GM18907 (cell line): ENCODE data around the gene TIAM2.
A peak's percentile ranks its signal among the peaks of the same experiment; 100 is the strongest.
"Not testable (repeated sequence)": the region's sequence is repeated elsewhere in the genome, so short reads cannot be mapped to it uniquely, and the experiment has no call there.

ENCODE experiments used
- ATAC-seq: cut with Tn5 transposase; IDR thresholded peaks from one replicate; pipeline ENCODE4 v1.9.1; 2021; ENCODE audit warnings: mild to moderate bottlenecking, moderate library complexity; ENCODE audit not compliant: unreplicated experiment

TIAM2 gene

DNA sequence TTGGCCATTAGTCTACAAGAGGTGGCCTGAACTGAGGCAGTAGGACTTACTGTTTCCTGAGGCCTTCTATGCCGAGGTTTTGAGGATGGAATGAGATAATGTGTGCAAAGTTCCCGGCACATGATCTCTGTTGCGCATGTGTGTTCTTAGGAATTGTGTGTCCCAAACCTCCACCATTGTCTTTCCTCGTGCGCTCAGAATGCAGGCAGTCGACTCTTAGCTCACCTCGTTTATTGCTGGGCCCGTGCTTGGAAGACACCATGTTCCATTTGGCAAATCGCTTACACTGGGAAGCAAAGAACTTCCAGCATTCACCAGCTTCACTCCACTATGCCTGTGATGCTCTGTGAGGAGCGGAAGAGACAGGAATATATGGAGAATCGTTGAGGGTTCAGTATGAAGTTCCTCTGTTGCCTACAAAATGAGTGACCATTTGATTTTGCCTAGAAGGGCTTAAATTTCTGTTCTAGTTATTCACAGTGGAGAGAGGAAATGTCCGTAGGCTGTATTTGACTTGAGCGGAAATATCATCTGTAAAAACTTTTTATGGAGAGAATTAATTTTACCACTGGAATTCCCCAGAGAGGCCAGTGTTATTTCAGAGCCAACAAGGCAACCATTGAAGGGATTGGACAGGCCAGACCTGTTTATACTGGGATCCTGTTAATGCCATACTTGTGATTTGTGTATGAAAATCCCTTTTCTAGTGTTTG, 193.0 kb downstream of the TIAM2 start:
- ATAC-seq = no peak

DNA sequence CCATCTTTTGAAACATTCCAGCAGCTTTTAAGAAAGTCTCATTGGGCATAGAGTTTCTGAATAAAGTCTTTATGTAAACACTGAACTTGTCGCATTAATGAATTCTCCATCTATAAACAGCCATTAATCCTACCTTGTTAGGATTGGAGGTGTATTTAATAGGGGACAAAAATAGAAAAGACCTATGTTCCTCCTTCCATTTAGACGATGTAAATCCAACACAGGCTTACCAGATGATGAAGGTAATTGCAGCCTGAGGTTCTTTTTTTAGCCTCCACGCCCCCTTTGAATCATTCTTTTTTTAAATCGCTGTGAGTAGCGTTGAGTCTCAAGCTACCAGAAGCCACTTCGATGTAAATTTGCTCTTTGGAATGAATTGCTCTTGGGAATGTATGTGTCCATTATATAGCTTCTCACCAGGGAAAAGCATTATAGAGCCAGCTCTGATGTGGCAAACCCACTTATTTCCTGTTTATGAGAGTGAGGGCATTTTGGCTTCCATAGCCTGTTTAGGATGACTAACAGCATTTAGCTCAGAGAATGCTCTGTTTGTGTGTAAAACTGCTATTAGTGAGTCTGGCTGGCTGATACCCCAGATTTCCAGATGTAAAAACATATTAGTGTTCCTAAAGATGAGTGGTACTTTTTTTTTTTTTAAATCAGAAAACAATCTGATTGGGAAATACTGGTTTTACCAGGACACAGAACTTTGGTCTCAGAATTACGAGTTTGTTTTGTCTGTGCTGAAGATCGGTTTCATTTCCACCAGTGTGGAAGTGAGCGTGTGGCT, 193.8 kb downstream of the TIAM2 start:
- ATAC-seq = no peak

- no peak for ATAC-seq
Observed at GRCh38 chr6:155190677-155191076, 195.6 kb downstream of the TIAM2 start.

- no peak for ATAC-seq
Observed at GRCh38 chr6:155193526-155193925, 198.4 kb downstream of the TIAM2 start.

- ATAC-seq = no peak
Observed at GRCh38 chr6:155194399-155194798, 199.3 kb downstream of the TIAM2 start.

GRCh38 chr6:155195903-155196302, 200.8 kb downstream of the TIAM2 start:
- ATAC-seq = no peak

DNA sequence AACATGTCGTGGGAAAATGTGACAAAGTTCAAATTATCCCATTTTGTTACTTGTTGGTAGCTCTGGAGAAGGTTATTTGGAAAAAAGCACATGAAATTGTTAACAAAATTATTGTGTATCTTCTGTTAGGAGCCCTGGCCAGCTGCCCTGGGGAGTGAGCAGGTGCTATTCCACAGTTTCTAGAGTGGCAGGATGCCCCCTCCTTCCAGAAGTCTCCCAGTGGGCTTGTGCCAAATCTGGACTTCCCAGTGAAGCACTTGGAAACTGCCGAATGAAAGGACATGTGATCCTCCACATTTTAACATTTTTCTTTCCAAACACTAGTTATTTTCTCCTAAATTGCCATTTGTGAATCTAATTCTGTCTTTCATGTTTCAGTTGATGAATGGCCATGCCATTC, 201.8 kb downstream of the TIAM2 start:
- ATAC-seq = no peak

- ATAC-seq = no peak
Observed at GRCh38 chr6:155197932-155198331, 202.8 kb downstream of the TIAM2 start.

DNA sequence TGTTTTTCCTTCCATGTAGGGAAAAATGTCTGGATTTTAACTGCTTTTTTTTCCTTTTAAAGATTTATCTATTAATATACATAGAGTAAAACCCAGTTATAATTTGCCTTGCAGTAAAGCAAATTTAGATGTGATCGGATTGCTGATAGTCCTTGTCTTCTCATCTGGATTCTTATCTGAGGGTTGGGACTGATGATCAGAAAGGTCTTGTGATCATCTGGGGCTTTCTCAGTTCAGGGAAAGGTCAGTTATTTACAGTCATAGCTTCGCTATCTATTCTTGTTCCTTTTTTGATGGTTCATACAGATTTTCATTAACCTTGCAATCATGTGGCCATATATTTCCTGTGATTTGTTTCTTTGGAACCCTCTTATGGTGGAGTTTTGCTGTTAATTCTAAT, 204.9 kb downstream of the TIAM2 start:
- ATAC-seq = peak; percentile 68

- peak; percentile 44 for ATAC-seq
Observed at GRCh38 chr6:155201461-155202226, 206.5 kb downstream of the TIAM2 start.

DNA sequence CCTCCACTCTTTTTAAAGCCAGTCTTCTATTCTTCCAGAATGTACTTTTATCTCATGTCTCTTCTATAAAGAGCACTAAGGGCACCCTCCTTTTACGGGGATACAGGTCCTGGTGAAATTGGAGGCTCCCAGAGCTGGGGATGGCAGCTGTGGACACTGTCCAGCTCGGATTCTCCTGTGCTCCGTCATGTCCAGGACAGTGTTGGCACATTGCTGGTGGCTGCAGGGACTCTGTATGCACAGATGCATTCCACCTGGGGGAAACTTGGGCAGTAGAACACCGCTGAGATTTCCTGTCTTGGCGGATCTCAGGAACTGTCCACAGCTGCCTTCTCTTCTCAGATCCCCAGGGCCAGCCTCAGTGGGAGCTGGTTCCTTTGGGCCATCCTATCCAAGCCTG, 212.1 kb downstream of the TIAM2 start:
- no peak for ATAC-seq

DNA sequence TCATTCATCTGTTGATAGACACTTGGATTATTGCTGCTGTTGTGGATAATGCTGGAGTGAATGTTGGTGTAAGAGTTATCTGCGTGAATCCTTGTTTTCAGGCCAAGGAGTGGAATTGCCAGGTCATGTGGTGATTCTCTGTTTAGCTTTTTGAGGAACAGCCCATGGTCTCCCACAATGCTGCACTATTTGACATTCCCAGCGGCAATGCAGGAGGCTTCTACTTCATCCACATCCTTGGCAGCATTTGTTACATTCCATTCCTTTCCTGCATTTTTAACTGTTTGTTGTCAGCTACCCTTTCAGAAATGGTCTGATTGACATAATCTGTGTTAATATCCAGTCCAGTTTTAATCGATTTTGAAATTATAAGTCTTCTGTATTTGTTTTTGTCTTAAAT, 217.0 kb downstream of the TIAM2 start:
- no peak for ATAC-seq

- no peak for ATAC-seq
Observed at GRCh38 chr6:155212616-155213380, 217.7 kb downstream of the TIAM2 start.

GRCh38 chr6:155213611-155214372, 218.7 kb downstream of the TIAM2 start:
- ATAC-seq = no peak

DNA sequence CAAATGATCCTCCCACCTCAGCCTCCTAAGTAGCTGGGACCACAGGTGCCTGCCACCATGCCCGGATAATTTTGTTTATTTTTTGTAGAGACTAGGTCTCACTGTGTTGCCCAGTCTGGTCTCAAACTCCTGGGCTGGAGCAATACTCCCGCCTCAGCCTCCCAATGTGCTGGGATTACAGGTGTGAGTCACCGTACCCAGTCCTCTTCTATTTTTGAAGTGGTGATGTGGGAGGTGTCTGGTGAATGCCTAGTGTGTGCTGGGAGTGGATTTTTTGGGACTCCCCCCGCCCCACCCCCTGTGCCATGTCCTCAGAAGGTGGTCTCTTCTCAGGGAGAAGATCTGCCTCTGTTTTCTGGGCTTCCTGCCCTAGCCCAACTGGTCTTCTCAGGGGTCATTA, 220.8 kb downstream of the TIAM2 start:
- no peak for ATAC-seq

DNA sequence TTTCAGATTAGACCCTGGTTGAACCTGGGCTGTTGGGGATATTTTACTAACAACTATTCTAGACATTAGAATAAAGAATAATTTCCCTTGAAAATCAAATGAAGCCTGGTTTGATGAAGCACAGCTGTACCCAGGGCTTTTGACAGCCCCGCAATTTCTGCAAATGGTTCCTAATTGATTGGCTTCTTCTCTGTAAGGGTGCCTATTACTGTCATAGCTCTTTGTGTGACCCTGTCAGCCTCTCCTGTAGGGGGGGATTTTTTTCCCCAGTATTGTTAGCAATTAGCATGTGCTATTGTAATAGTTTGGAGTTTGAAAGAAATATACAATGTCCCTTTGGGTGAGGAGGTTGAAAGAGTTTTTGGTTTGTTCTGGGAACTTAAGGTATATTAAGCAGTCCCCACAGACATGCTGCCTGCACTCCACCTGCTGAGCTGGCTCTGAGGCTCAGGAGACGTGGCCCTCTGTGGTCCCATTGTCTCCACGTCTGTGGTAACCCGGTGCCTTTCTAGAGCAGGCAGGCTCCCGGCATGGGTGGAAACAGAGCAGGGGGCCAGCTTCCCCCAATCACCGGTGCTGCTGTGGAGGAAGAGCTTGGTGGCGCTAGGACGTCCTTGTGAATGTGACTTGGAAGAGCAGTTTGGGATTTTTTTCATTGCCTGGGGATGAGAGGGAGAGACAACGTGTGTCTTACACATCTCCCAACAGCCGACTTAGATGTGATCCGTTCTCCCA, 221.4 kb downstream of the TIAM2 start:
- ATAC-seq = no peak

DNA sequence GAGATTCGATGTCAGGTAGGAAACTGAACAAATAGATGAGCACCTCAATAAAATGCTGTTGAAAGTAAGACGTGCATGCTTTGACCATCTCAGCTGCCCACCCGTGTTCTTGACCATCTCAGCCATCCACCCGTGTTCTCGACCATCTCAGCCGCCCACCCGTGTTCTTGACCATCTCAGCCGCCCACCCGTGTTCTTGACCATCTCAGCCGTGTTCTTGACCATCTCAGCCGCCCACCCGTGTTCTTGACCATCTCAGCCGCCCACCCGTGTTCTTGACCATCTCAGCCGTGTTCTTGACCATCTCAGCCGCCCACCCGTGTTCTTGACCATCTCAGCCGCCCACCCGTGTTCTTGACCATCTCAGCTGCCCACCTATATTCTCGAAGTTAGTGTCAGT, 223.6 kb downstream of the TIAM2 start:
- not testable (repeated sequence) for ATAC-seq

DNA sequence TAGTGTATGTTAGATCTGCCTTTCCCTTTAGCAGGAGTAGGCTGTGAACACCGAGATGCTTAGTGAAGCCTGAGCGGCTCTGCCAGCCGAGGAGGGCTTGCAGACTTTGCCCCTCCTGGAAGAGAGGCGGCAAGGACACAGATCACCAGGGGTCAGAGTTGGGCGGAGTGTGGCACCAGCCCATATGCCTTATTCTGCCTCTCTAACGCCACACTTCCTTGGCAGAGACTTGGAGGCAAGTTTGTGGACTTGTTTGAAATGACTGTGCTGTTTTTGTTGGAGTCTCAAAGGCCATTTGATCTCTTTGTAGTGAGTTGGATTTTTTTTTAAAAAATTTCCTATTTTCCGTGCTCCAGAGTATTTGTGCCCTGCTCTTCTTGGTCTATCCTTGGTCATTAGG, 224.2 kb downstream of the TIAM2 start:
- ATAC-seq = no peak

DNA sequence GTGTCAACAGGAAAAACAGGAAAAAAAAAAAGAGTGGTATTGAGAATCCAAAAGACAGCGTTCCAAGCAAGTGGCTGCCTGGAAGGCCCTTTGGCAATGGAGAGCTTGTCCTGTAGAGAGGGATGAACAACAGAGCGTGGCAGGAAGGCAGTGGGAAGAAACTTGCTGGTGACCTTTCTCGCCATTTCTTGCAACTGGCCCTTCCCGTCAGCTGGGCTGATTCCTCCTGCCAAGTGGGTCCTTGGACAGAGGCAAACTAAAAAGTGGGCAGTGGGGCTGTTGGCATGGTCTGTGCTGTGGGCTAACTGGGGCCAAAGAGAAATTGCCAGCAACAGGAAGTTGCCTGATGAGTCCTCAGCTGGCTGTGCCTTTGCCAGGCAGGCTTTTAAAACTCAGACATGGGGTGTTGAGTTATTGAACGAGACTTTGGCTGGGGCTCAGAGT, 224.8 kb downstream of the TIAM2 start:
- ATAC-seq = no peak
